Prostate gland (tissue), 2 donors: ENCODE results near the gene CTBP1. TPM values are rescaled to one million over a fixed set of nuclear protein-coding genes. Genes with fewer than 3 reads are reported as not detected.

Source experiments
- DNase-seq: peaks from one replicate; pipeline ENCODE4 v3.0.0-alpha.2; 2019; ENCODE audit warnings: low spot score
- H3K27ac ChIP-seq, 2 donors: fragments of 200-600 bp; sonication (generic); 2 replicates each; pipeline ENCODE4 v1.5.1; 2017 to 2019
- H3K27me3 ChIP-seq: fragments of 200-600 bp; sonication (generic); replicated peaks from 2 replicates; pipeline ENCODE4 v1.5.1; 2019; ENCODE audit not compliant: insufficient read depth
- H3K36me3 ChIP-seq, 2 donors: fragments of 200-600 bp; sonication (generic); 1 replicate in 1 of 2; 2 replicates in 1 of 2; pipeline versions ENCODE4 v1.5.1 to v1.8.1; 2017 to 2019
- H3K4me1 ChIP-seq: fragments of 200-600 bp; sonication (generic); replicated peaks from 2 replicates; pipeline ENCODE4 v1.5.1; 2019
- H3K4me3 ChIP-seq, 2 donors: fragments of 200-600 bp; sonication (generic); 2 replicates each; pipeline ENCODE4 v1.5.1; 2017 to 2019
- H3K9me3 ChIP-seq: fragments of 200-600 bp; sonication (generic); 2 replicates; pipeline ENCODE4 v1.5.1; 2017
- CTCF ChIP-seq, 4 experiments: fragments of 200-600 bp in 2 of 4; fragments of 450-650 bp in 2 of 4; sonication (generic) in 2 of 4; IDR thresholded peaks; 1 replicate in 3 of 4; 2 replicates in 1 of 4; pipeline ENCODE4 v1.5.1; 2016 to 2019; ENCODE audit warnings: antibody characterized with exemption in 4 of 4, mild to moderate bottlenecking in 2 of 4, moderate library complexity in 2 of 4
- POLR2A ChIP-seq: fragments of 450-650 bp; IDR thresholded peaks from one replicate; pipeline ENCODE4 v1.6.1; 2016; ENCODE audit warnings: antibody characterized with exemption, mild to moderate bottlenecking
- POLR2AphosphoS5 ChIP-seq: sonication (generic); formaldehyde crosslinking; IDR thresholded peaks from one replicate; pipeline ENCODE4 v1.6.1; 2017; ENCODE audit warnings: antibody characterized with exemption
- WGBS: methylation state at CpG from one replicate; pipeline ENCODE4 v1.1.5; 2018; 5-methylcytosine and 5-hydroxymethylcytosine counted together
- intact Hi-C: fragments of 100-400 bp; cut with DNase I; formaldehyde crosslinking; loops from one replicate; pipeline ENCODE4 v1.14.2; 2022
- total RNA-seq, 2 donors: library from RNA; depleted of rRNA; stranded (reverse); fragments of >200 nt; gene quantifications; one replicate each; pipeline ENCODE4 v1.1.0, GENCODE V29; 2016

Gene CTBP1
- total RNA-seq, 2 donors from 2014 or later, result 173 to 264 TPM

DNA sequence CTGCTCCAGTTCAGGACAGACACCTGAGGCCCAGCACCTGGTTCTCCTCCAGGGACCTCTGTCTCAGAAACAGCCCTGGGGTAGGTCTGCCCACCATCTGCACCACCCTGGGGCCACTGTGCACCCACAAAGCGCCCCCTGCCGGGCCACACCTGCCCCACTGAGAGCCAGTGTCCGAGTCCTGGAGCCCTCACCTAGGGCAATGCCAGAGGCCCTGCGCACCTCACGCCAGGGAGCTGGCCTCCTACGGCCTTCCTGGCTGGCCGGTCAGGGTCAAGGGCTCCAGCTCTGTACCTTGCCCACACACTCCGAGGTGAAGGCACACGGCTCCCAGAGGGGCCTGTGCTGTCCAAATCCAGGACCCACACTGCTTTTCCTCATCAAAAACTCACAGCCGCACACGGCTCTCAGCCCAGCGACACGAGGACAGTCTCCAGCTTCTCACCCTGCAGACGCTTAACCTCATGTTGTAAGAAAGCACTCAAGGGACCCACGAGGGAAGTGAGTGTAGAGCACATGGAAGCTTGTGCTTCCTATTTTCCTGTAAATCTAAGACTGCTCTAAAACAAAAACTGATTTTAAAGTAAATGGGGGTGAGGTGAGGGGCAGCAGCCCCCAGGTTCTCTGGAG lies 5.4 kb downstream of the CTBP1 start:
- Histone ChIP-seq H3K27me3 (no peaks in the 10 kb centered on the region), H3K9me3 (no peaks in the 10 kb centered on the region), H3K27ac (no peak overlapping the region), H3K36me3 (no peaks in the 10 kb centered on the region), H3K4me1 (peaks cover 44% of the 10 kb centered on the region), H3K4me3 (no peak overlapping the region)
- TF ChIP-seq POLR2AphosphoS5 (no peak), POLR2A (no peak), CTCF (IDR thresholded peaks at IDR 0.05) (no peak)
- DNase-seq, result no peak
- intact Hi-C loops, result no loop called here
- WGBS, result 68% methylated on average over 15 of the region's 15 CpGs

- Histone ChIP-seq H3K4me3 (no peak overlapping the region), H3K9me3 (no peaks in the 10 kb centered on the region), H3K27me3 (no peaks in the 10 kb centered on the region), H3K27ac (no peak overlapping the region), H3K4me1 (peaks cover 44% of the 10 kb centered on the region), H3K36me3 (no peaks in the 10 kb centered on the region)
- intact Hi-C loops, result no loop called here
- WGBS, result 90% methylated on average over 30 of the region's 30 CpGs
- no peak for TF ChIP-seq CTCF (IDR thresholded peaks at IDR 0.05)
- no peak for TF ChIP-seq POLR2A
- no peak for TF ChIP-seq POLR2AphosphoS5
- DNase-seq, result no peak
These were observed 6.2 kb downstream of the CTBP1 start for GRCh38 chr4:1242506-1243450.

- Histone ChIP-seq H3K27me3 (no peaks in the 10 kb centered on the region), H3K9me3 (no peaks in the 10 kb centered on the region), H3K4me1 (peaks cover 42% of the 10 kb centered on the region), H3K4me3 (no peak overlapping the region), H3K36me3 (no peaks in the 10 kb centered on the region), H3K27ac (no peak overlapping the region)
- no peak for TF ChIP-seq POLR2AphosphoS5
- TF ChIP-seq CTCF (IDR thresholded peaks at IDR 0.05), result no peak
- TF ChIP-seq POLR2A, result no peak
- intact Hi-C loops, result no loop called here
- no peak for DNase-seq
- 70% methylated on average over 24 of the region's 24 CpGs for WGBS
These were observed 6.9 kb downstream of the CTBP1 start for GRCh38 chr4:1241936-1242505.

DNA sequence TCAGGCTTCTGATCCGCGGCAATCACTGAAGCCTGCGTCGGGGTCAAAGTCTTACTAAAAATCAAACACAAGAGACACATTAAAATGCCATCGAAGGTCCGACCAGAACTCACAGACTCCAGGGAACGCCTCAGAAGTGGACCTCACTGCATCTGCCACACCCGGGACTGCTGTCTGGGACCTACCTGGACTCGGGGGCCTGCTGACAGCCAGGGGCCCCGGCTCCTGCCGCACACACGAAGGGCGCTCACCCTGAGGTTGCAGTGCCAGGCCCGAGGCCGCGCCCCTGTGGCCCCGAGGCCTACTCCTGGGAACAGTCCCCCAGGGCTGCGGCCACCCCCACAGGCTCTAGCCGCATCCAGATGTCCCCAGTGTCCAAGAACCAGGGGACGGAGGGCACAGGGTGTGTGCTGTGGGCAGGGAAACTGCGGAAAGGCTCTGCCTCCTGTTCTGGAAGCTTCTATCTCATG lies 7.4 kb downstream of the CTBP1 start:
- 83% methylated on average over 21 of the region's 21 CpGs for WGBS
- no peak for DNase-seq
- Histone ChIP-seq H3K4me3 (no peak overlapping the region), H3K27ac (no peak overlapping the region), H3K36me3 (no peaks in the 10 kb centered on the region), H3K9me3 (no peaks in the 10 kb centered on the region), H3K27me3 (no peaks in the 10 kb centered on the region), H3K4me1 (peaks cover 36% of the 10 kb centered on the region)
- intact Hi-C loops, result no loop called here
- no peak for TF ChIP-seq POLR2AphosphoS5
- no peak for TF ChIP-seq CTCF (IDR thresholded peaks at IDR 0.05)
- no peak for TF ChIP-seq POLR2A
